CD4-positive, alpha-beta memory T cell (primary cell): Measurements from ENCODE around the gene CYB5R2. TPM values are rescaled to one million over a fixed set of nuclear protein-coding genes. Genes with fewer than 3 reads are reported as not detected.

Experiments
- CTCF ChIA-PET: fragments of 350-600 bp; sonication (Branson Sonifier 250); formaldehyde crosslinking; loops from one replicate; lab custom pipeline; 2021; ENCODE audit warnings: inconsistent platforms; ENCODE audit not compliant: partially characterized antibody; lab: Charles Lee
- POLR2A ChIA-PET: fragments of 350-600 bp; sonication (Branson Sonifier 250); formaldehyde crosslinking; loops from one replicate; lab custom pipeline; 2021; ENCODE audit not compliant: partially characterized antibody; lab: Charles Lee
- DNase-seq, 5 donors: peaks; one replicate each; pipeline versions ENCODE4 v3.0.0 to v3.0.0-alpha.2; 2020 to 2022; ENCODE audit warnings: mixed read lengths in 1 of 5
- H3K27ac ChIP-seq: one replicate; pipeline ENCODE4 v1.7.0; 2013; ENCODE audit warnings: low read depth, low read length
- H3K27me3 ChIP-seq: 2 replicates; pipeline ENCODE4 v1.7.0; 2013; ENCODE audit warnings: mild to moderate bottlenecking, low read length, moderate library complexity; ENCODE audit not compliant: insufficient read depth
- H3K36me3 ChIP-seq: 2 replicates; pipeline ENCODE4 v1.7.0; 2013; ENCODE audit warnings: mild to moderate bottlenecking, low read length, moderate library complexity; ENCODE audit not compliant: insufficient read depth
- H3K4me1 ChIP-seq: 2 replicates; pipeline ENCODE4 v1.7.0; 2013; ENCODE audit warnings: mild to moderate bottlenecking, low read length, moderate library complexity; ENCODE audit not compliant: insufficient read depth
- H3K4me3 ChIP-seq, 2 donors: one replicate each; pipeline ENCODE4 v1.7.0; 2013; ENCODE audit warnings: low read length in 2 of 2, mild to moderate bottlenecking in 1 of 2
- H3K9me3 ChIP-seq, 2 donors: one replicate each; pipeline ENCODE4 v1.7.0; 2013; ENCODE audit warnings: low read length in 2 of 2, control low read depth in 1 of 2; ENCODE audit not compliant: control insufficient read depth in 1 of 2
- H3K27ac Mint-ChIP-seq, 7 donors: one replicate each; pipeline ENCODE4 v1.8.0; 2020 to 2021; ENCODE audit warnings: mixed read lengths in 7 of 7, mild to moderate bottlenecking in 6 of 7, inconsistent platforms in 3 of 7, moderate library complexity in 3 of 7
- H3K27me3 Mint-ChIP-seq, 2 donors: one replicate each; pipeline ENCODE4 v1.8.0; 2020 to 2021; ENCODE audit warnings: mixed read lengths in 2 of 2
- H3K36me3 Mint-ChIP-seq, 2 donors: one replicate each; pipeline ENCODE4 v1.8.0; 2020 to 2021; ENCODE audit warnings: mixed read lengths in 2 of 2, inconsistent platforms in 1 of 2, mild to moderate bottlenecking in 1 of 2
- H3K4me1 Mint-ChIP-seq, 4 donors: one replicate each; pipeline ENCODE4 v1.8.0; 2020 to 2021; ENCODE audit warnings: mixed read lengths in 4 of 4, mild to moderate bottlenecking in 1 of 4
- H3K4me3 Mint-ChIP-seq, 8 donors: one replicate each; pipeline ENCODE4 v1.8.0; 2020 to 2021; ENCODE audit warnings: mixed read lengths in 8 of 8, mild to moderate bottlenecking in 7 of 8, moderate library complexity in 6 of 8, inconsistent platforms in 3 of 8
- H3K9me3 Mint-ChIP-seq, 8 donors: one replicate each; pipeline ENCODE4 v1.8.0; 2020 to 2021; ENCODE audit warnings: mixed read lengths in 8 of 8, mild to moderate bottlenecking in 5 of 8, inconsistent platforms in 3 of 8, moderate library complexity in 1 of 8
- intact Hi-C: fragments of 100-400 bp; cut with micrococcal nuclease; formaldehyde crosslinking; loops from one replicate; pipeline ENCODE4 v1.15.1; 2023
- polyA plus RNA-seq, 2 donors: library from polyadenylated mRNA; unstranded; fragments of 300-500 nt; fragmentation: Illumina TruSeq; gene quantifications; one replicate each; pipeline ENCODE4 v1.2.3, GENCODE V29; 2021
- total RNA-seq, 2 experiments: library from RNA; stranded (reverse); gene quantifications; one replicate each; pipeline ENCODE4 v1.2.3, GENCODE V29; 2021

CYB5R2 gene
- total and polyA plus RNA-seq, 4 experiments from 2014 or later = 0.17 TPM; not detected in 3

DNA sequence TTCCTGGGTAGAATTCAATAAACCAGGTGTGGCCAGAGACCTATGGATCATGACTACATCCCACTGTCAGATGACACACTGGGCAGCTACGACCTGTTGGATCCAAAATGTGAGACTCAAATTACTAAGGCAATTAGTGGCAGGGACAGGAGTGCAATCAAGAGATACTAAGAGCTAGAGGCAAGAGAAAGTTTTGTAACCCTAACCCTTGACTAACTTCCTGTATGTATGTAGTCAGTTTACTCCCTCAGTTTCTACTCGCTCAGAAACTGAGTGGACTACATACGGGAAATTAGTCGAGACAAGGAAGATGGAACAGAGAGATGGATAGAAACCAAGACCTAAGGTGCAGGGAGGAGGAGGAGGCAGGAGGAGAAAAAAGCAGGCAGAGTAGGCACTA, 2.7 kb downstream of the CYB5R2 start:
- CTCF ChIA-PET = no interaction called here
- Mint-ChIP-seq H3K27me3 (peaks cover 33 to 39% of the 10 kb centered on the region in 2 donors), H3K9me3 (no peaks in the 10 kb centered on the region), H3K4me3 (peak overlapping the region in 1 of 8 donors; percentile 46), H3K27ac (no peak overlapping the region), H3K36me3 (peaks cover 2 to 5% of the 10 kb centered on the region in 2 donors), H3K4me1 (peaks cover 6 to 18% (median 10%) of the 10 kb centered on the region in 4 donors)
- Histone ChIP-seq H3K36me3 (no peaks in the 10 kb centered on the region), H3K27me3 (peaks cover 7% of the 10 kb centered on the region), H3K4me3 (no peak overlapping the region), H3K27ac (no peak overlapping the region), H3K9me3 (no peaks in the 10 kb centered on the region), H3K4me1 (peaks cover 14% of the 10 kb centered on the region)
- POLR2A ChIA-PET = no interaction called here
- intact Hi-C loops = no loop called here
- DNase-seq = no peak

DNA sequence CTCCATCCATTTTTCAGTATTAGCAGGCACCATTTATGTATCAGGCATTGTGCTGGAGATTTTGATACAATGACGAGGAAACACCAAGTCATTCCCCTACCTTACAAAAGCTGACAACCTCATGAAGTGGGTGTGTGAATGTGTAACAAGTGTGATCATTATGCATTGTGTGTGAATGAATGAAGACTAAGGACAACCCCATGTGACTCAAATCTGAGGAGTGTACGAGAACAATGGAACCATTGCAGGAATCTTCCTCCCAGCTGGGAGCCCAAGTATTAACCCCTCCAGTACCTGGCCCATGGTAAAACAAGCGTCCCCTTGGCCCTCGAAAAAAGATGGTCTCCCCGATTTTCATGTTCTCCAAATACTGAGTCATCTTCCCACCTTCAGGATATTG, 4.4 kb downstream of the CYB5R2 start:
- no peak overlapping the region for H3K27ac Mint-ChIP-seq

DNA sequence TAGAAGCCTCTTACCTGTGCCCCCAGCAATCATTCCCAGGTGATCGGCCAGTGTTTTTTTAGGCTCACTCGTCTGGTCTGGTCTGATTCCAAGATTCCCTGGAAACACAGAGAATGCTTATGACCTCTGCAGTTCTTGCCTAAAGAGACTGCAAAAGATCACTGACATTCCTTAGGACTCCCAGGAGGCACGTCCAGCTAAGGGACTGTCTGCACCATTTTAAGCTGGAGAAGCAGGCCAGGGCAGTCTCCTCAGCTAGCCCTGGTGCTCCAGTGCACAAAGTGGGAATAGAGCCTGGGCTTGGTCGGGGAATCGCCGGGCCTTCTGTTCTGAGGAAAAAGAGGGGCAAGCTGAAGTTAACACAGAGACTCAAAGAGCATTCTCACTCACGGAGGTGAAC, 4.8 kb downstream of the CYB5R2 start:
- H3K27ac Mint-ChIP-seq = no peak overlapping the region
- H3K36me3 Mint-ChIP-seq = peaks cover 2 to 5% of the 10 kb centered on the region in 2 donors
- intact Hi-C loops = no loop called here
- H3K4me3 ChIP-seq = no peak overlapping the region
- H3K9me3 ChIP-seq = no peaks in the 10 kb centered on the region
- ChIA-PET CTCF (interaction anchor here (1.1 to 4.7 kb wide), 3 partner anchors 23 to 157 kb away, joined by 4 to 49 read pairs (median 5); partner anchors contain the start of gene PPFIBP2), POLR2A (no interaction called here)
- H3K27ac ChIP-seq = no peak overlapping the region
- H3K4me1 ChIP-seq = peaks cover 7% of the 10 kb centered on the region
- peaks cover 7% of the 10 kb centered on the region for H3K27me3 ChIP-seq
- no peak for DNase-seq
- no peaks in the 10 kb centered on the region for H3K9me3 Mint-ChIP-seq
- no peak overlapping the region for H3K4me3 Mint-ChIP-seq
- H3K27me3 Mint-ChIP-seq = peaks cover 20 to 21% of the 10 kb centered on the region in 2 donors
- peaks cover 3 to 8% (median 3%) of the 10 kb centered on the region in 4 donors for H3K4me1 Mint-ChIP-seq
- no peaks in the 10 kb centered on the region for H3K36me3 ChIP-seq

More for the DNA sequence above, 4.4 kb downstream of the CYB5R2 start:
- H3K4me1 Mint-ChIP-seq = peaks cover 3 to 9% (median 4%) of the 10 kb centered on the region in 4 donors
- H3K27me3 Mint-ChIP-seq = peaks cover 20 to 22% of the 10 kb centered on the region in 2 donors
- H3K9me3 Mint-ChIP-seq = no peaks in the 10 kb centered on the region
- H3K36me3 Mint-ChIP-seq = peaks cover 2 to 5% of the 10 kb centered on the region in 2 donors
- CTCF ChIA-PET = interaction anchor here (1.2 to 4.7 kb wide), 3 partner anchors 23 to 157 kb away, joined by 4 to 49 read pairs (median 5); partner anchors contain the start of gene PPFIBP2
- intact Hi-C loops = no loop called here
- Histone ChIP-seq H3K9me3 (no peaks in the 10 kb centered on the region), H3K36me3 (no peaks in the 10 kb centered on the region), H3K4me3 (no peak overlapping the region), H3K27me3 (peaks cover 7% of the 10 kb centered on the region), H3K27ac (no peak overlapping the region), H3K4me1 (peaks cover 9% of the 10 kb centered on the region)
- no peak overlapping the region for H3K4me3 Mint-ChIP-seq
- DNase-seq = no peak
- POLR2A ChIA-PET = no interaction called here

DNA sequence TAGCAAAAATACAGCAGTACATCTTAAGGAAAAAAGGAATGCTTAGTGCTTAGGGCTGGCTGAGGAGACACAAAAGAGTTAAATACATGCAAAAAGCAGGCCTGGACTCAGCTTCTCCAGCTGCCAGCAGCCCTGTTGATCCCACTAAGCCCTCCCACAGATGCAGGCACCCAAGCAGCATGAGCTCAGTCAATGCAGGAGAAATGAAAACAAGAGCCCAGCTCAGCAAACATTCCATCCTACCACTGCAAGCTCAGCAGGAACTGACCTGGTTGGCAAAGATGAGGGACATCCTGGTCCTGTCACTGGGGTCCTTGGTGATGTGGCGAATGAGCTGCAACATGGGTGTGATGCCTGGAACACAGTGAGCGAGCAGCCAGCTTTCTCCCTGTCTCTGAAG, 5.8 kb downstream of the CYB5R2 start:
- no peak overlapping the region for H3K4me3 Mint-ChIP-seq
- Histone ChIP-seq H3K27me3 (no peaks in the 10 kb centered on the region), H3K27ac (no peak overlapping the region), H3K36me3 (no peaks in the 10 kb centered on the region), H3K4me3 (no peak overlapping the region), H3K4me1 (no peaks in the 10 kb centered on the region), H3K9me3 (no peaks in the 10 kb centered on the region)
- ChIA-PET POLR2A (no interaction called here), CTCF (interaction anchor here (0.9 to 4.7 kb wide), 7 partner anchors 10 to 226 kb away, joined by 3 to 49 read pairs (median 4); partner anchors contain the start of gene PPFIBP2)
- DNase-seq = no peak
- no peaks in the 10 kb centered on the region for H3K9me3 Mint-ChIP-seq
- H3K4me1 Mint-ChIP-seq = peaks cover 0 to 3% (median 2%) of the 10 kb centered on the region in 4 donors
- H3K27ac Mint-ChIP-seq = no peak overlapping the region
- intact Hi-C loops = no loop called here
- H3K27me3 Mint-ChIP-seq = peaks cover 11 to 15% of the 10 kb centered on the region in 2 donors
- peaks cover 2 to 5% of the 10 kb centered on the region in 2 donors for H3K36me3 Mint-ChIP-seq

DNA sequence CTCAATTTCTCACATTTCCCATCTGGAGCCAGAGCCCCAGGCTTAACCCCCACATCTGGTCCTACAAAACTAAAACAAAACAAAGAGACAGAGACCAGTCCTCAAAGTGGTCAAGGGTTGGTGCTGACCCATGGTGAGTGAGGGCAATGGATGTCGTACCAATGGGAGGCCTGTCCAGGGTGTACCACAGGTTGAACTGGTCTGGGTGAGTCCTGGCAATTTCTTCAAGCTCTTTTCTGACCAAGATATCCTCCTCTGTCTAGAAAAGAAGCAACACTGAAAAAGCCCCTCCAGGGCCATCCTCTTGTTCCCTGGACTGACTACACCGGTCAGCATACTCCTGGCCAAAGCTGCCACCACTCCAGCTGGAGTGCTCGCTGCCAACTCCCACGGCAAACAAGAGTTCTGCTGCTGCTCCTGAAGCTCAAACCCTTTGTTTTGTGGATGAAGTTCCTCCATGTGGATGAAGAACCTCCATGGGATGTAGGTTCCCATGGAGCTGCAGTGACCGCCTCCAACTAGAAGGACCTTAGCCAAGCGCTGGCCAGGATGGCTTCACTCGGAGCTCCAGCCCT, 6.9 kb downstream of the CYB5R2 start:
- H3K36me3 Mint-ChIP-seq = peaks cover 2 to 6% of the 10 kb centered on the region in 2 donors
- Histone ChIP-seq H3K4me3 (no peak overlapping the region), H3K36me3 (no peaks in the 10 kb centered on the region), H3K4me1 (no peaks in the 10 kb centered on the region), H3K27ac (no peak overlapping the region), H3K27me3 (no peaks in the 10 kb centered on the region), H3K9me3 (no peaks in the 10 kb centered on the region)
- peaks cover 0 to 3% (median under 1%) of the 10 kb centered on the region in 4 donors for H3K4me1 Mint-ChIP-seq
- no peak overlapping the region for H3K27ac Mint-ChIP-seq
- no peak overlapping the region for H3K4me3 Mint-ChIP-seq
- H3K9me3 Mint-ChIP-seq = no peaks in the 10 kb centered on the region
- intact Hi-C loops = no loop called here
- DNase-seq = no peak
- peaks cover 4 to 8% of the 10 kb centered on the region in 2 donors for H3K27me3 Mint-ChIP-seq
- POLR2A ChIA-PET = interaction anchor here (2.3 kb wide), 1 partner anchor 152 kb away, joined by 6 read pairs; no protein-coding TSS in a partner anchor
- CTCF ChIA-PET = interaction anchor here (0.8 to 4.7 kb wide), 5 partner anchors 11 to 155 kb away, joined by 3 to 49 read pairs (median 5); partner anchors contain the start of gene PPFIBP2

DNA sequence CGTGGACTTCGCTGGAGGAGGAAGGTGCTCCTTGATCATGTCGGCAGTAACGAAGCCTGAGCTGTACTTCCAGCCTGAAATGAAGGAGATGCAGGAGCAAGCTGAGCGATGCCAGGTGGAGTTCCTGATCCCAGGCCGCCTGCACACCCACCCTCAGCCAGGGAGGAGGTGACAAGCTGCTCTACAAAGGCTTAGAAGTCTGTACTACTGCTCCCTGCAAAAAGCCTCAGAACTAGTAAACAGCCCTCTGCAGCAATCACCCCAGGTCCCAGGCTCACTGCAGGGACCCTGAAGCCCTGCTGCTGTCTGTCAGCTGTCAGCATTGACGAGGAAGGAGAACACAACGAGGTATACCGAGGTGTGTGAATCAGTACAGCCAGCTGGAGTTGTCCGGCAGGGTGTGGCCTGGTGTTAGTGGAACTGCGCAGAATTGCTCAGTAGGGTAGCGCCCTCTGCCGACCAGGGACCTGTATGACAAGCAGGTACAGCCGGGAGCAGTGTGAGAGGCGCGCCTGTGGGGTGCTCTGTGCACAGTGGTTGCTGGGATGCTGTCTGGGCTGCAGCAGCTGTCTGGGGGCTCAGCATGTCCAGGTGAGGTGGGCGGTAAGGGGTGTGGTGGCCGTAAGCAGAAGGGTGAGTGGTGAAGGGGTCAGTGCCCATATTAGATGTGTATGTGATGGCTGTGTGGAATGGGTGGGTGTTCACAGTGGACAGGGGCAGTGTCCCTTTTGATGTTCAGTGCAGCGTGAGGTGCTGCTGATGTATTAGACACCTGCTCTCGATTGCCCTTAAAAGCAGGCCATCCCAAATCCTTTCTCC, 7.6 kb downstream of the CYB5R2 start:
- POLR2A ChIA-PET = interaction anchor here (2.3 kb wide), 1 partner anchor 151 kb away, joined by 6 read pairs; no protein-coding TSS in a partner anchor

More for the DNA sequence above, 7.6 kb downstream of the CYB5R2 start:
- Histone ChIP-seq H3K36me3 (no peaks in the 10 kb centered on the region), H3K27me3 (no peaks in the 10 kb centered on the region), H3K4me1 (no peaks in the 10 kb centered on the region), H3K4me3 (no peak overlapping the region), H3K9me3 (no peaks in the 10 kb centered on the region), H3K27ac (no peak overlapping the region)
- H3K9me3 Mint-ChIP-seq = no peaks in the 10 kb centered on the region
- no peak overlapping the region for H3K27ac Mint-ChIP-seq
- no peak overlapping the region for H3K4me3 Mint-ChIP-seq
- intact Hi-C loops = loop anchor here (1.0 kb wide), 3 partner anchors 94 to 223 kb away; partner anchors contain the start of gene PPFIBP2
- H3K27me3 Mint-ChIP-seq = peaks cover 3 to 5% of the 10 kb centered on the region in 2 donors
- peaks cover 0 to 3% (median under 1%) of the 10 kb centered on the region in 4 donors for H3K4me1 Mint-ChIP-seq
- peak; percentile 58 to 70 (median 68) for DNase-seq
- CTCF ChIA-PET = interaction anchor here (0.7 to 4.7 kb wide), 12 partner anchors 8 to 853 kb away, joined by 3 to 49 read pairs (median 3); partner anchors contain the start of genes CYB5R2 and PPFIBP2
- peaks cover 2 to 9% of the 10 kb centered on the region in 2 donors for H3K36me3 Mint-ChIP-seq
